CD4-positive, alpha-beta T cell treated with Interleukin-10 for 1 hour (primary cell): ENCODE data around the gene EMC7.
"Not testable (repeated sequence)": the region's sequence is repeated elsewhere in the genome, so short reads cannot be mapped to it uniquely, and the experiment has no call there.

Experiments used
- DNase-seq: peaks from one replicate; pipeline ENCODE4 v3.0.0-alpha.2; 2020

EMC7 gene

GRCh38 chr15:34084086-34084485, 17.6 kb downstream of the EMC7 start:
- no peak for DNase-seq

- DNase-seq = no peak
Observed at GRCh38 chr15:34079904-34080303, 21.8 kb downstream of the EMC7 start.

- DNase-seq = no peak
Observed at GRCh38 chr15:34078900-34079299, 22.8 kb downstream of the EMC7 start.

GRCh38 chr15:34076785-34077184, 24.9 kb downstream of the EMC7 start:
- no peak for DNase-seq

GRCh38 chr15:34070003-34070402, 31.7 kb downstream of the EMC7 start:
- no peak for DNase-seq

DNA sequence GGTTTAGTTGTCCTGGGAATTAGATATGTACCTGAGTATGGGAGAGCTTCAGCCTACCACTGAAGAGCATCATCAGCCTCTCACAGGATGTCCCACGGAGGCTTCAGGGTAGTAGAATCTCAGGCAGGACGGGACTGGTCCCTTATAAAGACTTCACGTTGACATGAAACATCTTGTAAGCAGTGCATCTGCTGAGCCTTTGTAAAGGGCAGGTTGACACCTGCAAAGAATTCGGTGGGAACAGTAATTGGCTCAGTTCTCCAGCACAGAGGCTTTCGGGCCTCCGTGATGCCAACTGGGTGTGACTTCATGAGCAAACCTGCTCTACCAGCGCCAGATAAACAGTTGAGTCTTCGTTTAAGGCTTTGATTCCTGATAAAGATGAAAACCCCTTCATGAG, 35.7 kb downstream of the EMC7 start:
- DNase-seq = no peak

- no peak for DNase-seq
Observed at GRCh38 chr15:34065261-34065660, 36.4 kb downstream of the EMC7 start.

DNA sequence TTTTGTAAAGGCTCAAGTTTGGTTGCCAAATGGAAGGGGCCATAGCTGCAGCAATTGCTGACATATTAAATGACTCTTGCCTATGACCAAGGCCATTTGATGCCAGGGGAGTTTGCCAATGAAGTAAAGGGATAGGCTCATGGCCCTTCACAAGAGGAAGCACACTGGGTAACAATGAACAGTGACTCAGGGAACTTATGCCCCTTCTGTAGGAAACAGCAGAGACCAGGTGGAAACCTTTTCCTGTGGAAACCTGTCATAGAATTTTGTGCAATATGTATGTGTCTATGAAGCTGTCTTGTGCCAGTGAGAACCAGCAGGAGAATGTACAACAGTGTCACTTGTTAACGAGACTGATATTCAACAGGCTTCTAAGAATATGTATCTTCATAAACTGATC, 37.2 kb downstream of the EMC7 start:
- no peak for DNase-seq

DNA sequence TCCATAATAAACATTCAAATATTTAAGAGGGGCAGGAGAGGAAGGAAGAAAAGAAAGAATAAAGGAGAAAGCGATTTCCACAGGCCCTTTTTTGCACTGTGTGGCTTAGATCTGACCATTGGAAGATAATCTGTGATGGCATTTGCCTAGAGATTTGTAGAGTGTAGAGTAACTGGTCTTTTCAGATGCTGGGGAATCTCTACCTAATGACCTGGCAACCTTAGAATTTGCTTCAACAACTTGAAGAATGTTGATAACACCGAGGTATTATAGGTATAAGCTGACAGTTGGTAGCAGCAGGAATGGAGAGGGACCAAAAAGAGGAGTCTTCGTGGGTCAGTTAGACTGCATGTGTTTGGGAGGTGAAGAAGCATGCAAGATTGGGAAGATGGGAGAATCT, 41.7 kb downstream of the EMC7 start:
- DNase-seq = no peak

GRCh38 chr15:34059476-34059875, 42.2 kb downstream of the EMC7 start:
- no peak for DNase-seq

DNA sequence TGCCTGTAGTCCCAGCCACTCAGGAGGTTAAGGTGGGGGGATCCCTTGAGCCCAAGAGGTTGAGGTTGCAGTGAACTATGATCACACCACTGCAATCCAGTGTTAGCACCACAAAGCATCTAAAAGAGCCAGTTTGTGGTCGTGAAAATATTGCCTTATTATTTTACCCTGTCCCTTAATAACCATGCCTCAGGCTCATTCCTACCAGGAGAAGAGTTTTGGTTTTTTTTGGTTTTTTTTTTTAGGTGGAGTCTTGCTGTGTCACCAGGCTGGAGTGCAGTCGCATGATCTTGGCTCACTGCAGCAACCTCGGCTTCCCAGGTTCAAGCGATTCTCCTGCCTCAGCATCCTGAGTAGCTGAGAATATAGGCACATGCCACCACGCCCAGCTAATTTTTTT, 44.8 kb downstream of the EMC7 start:
- DNase-seq = no peak

- DNase-seq = no peak
Observed at GRCh38 chr15:34055868-34056595, 45.6 kb downstream of the EMC7 start.

- DNase-seq = no peak
Observed at GRCh38 chr15:34054081-34054707, 47.5 kb downstream of the EMC7 start.

DNA sequence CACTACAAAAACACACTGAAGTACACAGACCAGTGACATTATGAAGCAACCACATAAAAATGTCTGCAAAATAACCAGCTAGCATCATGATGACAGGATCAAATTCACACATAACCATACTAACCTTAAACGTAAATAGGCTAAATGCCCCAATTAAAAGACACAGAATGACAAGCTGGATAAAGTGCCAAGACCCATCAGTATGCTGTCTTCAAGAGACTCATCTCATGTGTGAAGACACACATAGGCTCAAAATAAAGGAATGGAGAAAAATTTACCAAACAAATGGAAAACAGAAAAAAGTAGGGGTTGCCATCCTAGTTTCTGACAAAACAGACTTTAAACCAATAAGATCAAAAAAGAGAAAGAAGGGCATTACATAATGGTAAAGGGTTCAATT, 51.3 kb downstream of the EMC7 start:
- not testable (repeated sequence) for DNase-seq

DNA sequence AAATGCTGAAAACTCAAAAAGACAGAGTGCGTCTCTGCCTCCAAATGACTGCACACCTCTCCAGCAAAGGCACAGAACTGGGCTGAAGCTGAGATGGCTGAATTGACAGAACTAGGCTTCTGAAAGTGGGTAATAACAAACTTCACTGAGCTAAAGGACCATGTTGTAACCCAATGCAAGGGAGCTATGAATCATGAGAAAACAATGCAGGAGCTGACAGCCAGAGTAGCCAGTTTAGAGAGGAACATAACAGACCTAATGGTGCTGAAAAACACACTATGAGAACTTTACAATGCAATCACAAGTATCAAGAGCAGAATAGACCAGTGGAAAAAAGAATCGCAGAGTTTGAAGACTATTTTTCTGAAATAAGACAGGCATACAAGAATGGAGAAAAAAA, 52.5 kb downstream of the EMC7 start:
- DNase-seq = no peak

GRCh38 chr15:34047893-34048775, 53.5 kb downstream of the EMC7 start:
- DNase-seq = no peak

DNA sequence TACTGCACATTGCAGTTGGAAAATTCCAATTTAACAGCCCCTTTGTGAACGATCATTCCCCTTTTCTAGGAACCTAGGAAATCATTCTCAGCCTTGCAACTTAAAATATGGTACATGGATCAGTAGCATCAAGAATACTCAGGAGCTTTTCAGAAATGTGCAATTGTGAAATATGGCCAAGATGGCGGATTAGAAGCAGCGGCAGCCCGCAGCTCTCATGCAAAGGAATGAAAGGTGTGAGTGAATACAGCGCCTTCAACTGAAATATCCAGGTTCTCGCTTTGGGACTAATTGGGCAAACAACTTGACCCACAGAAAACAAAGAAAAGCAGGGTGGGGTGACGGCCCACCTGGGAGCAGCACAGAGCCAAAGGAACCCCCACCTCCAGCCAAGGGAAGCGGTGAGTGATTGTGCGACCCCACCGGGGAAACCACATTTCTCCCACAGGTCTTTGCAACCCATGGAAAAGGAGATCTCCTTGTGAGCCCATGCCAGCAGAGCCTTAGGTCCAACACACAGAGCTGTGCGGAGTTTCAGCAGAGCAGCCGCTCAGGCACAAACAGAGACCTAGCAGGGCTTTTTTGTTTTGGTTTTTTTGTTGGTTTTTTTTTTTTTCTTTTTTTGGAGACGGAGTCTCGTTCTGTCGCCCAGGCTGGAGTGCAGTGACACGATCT, 55.1 kb downstream of the EMC7 start:
- no peak for DNase-seq

DNA sequence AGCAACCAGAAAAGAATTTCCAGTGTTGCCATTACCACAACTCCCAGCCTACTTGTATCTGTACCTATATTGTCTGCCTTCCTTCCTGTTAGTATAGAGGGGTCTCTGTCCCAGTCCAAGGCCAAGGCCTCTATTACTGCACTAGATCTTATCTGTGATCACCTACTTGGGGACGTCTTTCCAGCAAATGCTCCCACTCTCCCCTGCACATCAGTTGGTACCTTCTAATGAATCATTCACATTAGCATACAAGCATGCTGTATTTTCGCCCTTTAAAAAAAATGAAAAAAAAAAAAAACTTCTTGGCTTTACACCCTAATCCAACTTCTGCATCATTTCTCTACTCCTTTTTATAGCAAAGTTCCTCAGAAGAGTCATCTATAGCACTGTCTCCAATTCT, 57.8 kb downstream of the EMC7 start:
- DNase-seq = no peak

- DNase-seq = no peak
Observed at GRCh38 chr15:34043391-34043790, 58.3 kb downstream of the EMC7 start.

GRCh38 chr15:34039790-34040113, 61.9 kb downstream of the EMC7 start:
- peak; percentile 1 for DNase-seq

- peak; percentile 61 for DNase-seq
Observed at GRCh38 chr15:34038871-34039789, 62.5 kb downstream of the EMC7 start, which contains the start of gene AVEN. TSS of gene AVEN (minus strand) at chr15:34039204. CDS start at chr15:34039046, 158 bp downstream.
